ENCODE results near the gene EXOC3L2.

GRCh38 chr19:45179072-45179891 is 65.9 kb downstream of the EXOC3L2 start:
- TF ChIP-seq CTCF (conservative IDR thresholded peaks at IDR 0.05; ENCODE audit: low read depth, low read length) (no peak), EZH2 (IDR thresholded peaks at IDR 0.05; ENCODE audit: borderline replicate concordance, low read depth, low read length, poor library complexity, severe bottlenecking) (no peak)

Data from A673 (cell line).